MM.1S (cell line): ENCODE measurements around the gene AP4S1.
"Not testable (repeated sequence)": the region's sequence is repeated elsewhere in the genome, so short reads cannot be mapped to it uniquely, and the experiment has no call there.

Experiments used
- DNase-seq: peaks from one replicate; pipeline ENCODE4 v3.0.0-alpha.2; 2015
- H2AFZ ChIP-seq: fragments of 300-600 bp; sonication (generic); 2 replicates; pipeline ENCODE4 v1.6.0; 2016; ENCODE audit warnings: antibody characterized with exemption, low read length
- H3F3A ChIP-seq: fragments of 300-600 bp; sonication (generic); 2 replicates; pipeline ENCODE4 v1.6.1; 2016; ENCODE audit warnings: mild to moderate bottlenecking, antibody characterized with exemption, low read length, moderate library complexity, mixed read lengths; ENCODE audit not compliant: insufficient read depth
- H3K27ac ChIP-seq: fragments of 300-600 bp; sonication (generic); 2 replicates; pipeline ENCODE4 v1.5.1; 2016; ENCODE audit warnings: mild to moderate bottlenecking, low read length
- H3K27me3 ChIP-seq: fragments of 300-600 bp; sonication (generic); replicated peaks from 2 replicates; pipeline ENCODE4 v1.6.0; 2016; ENCODE audit warnings: low read length; ENCODE audit not compliant: insufficient read depth
- H3K36me3 ChIP-seq: fragments of 300-600 bp; sonication (generic); replicated peaks from 2 replicates; pipeline ENCODE4 v1.6.1; 2016; ENCODE audit warnings: mild to moderate bottlenecking, low read length, mixed read lengths; ENCODE audit not compliant: insufficient read depth
- H3K4me1 ChIP-seq: fragments of 300-600 bp; sonication (generic); 2 replicates; pipeline ENCODE4 v1.6.1; 2016; ENCODE audit warnings: low read length, mixed read lengths
- H3K4me2 ChIP-seq: fragments of 300-600 bp; sonication (generic); 2 replicates; pipeline ENCODE4 v1.6.0; 2016; ENCODE audit warnings: low read depth, low read length
- H3K4me3 ChIP-seq: fragments of 300-600 bp; sonication (generic); 2 replicates; pipeline ENCODE4 v1.5.1; 2016; ENCODE audit warnings: low read length, mixed read lengths
- H3K79me2 ChIP-seq: fragments of 300-600 bp; sonication (generic); 2 replicates; pipeline ENCODE4 v1.6.1; 2016; ENCODE audit warnings: mixed run types, low read length, mixed read lengths
- H3K9ac ChIP-seq: fragments of 300-600 bp; sonication (generic); 2 replicates; pipeline ENCODE4 v1.6.1; 2016; ENCODE audit warnings: low read length, mixed read lengths
- H3K9me2 ChIP-seq: fragments of 300-600 bp; sonication (generic); replicated peaks from 2 replicates; pipeline ENCODE4 v1.6.1; 2016; ENCODE audit warnings: mild to moderate bottlenecking, low read length, mixed read lengths; ENCODE audit not compliant: insufficient read depth
- H3K9me3 ChIP-seq: fragments of 300-600 bp; sonication (generic); replicated peaks from 2 replicates; pipeline ENCODE4 v1.6.1; 2016; ENCODE audit warnings: mild to moderate bottlenecking, low read length, mixed read lengths; ENCODE audit not compliant: insufficient read depth
- H4K20me1 ChIP-seq: fragments of 300-600 bp; sonication (generic); 2 replicates; pipeline ENCODE4 v1.6.1; 2016; ENCODE audit warnings: mild to moderate bottlenecking, low read length, moderate library complexity, mixed read lengths; ENCODE audit not compliant: insufficient read depth
- CTCF ChIP-seq: fragments of 300-600 bp; sonication (generic); IDR thresholded peaks from 2 replicates; pipeline ENCODE4 v1.5.1; 2016; ENCODE audit warnings: antibody characterized with exemption, low read length, mixed read lengths
- EZH2 ChIP-seq: fragments of 300-600 bp; sonication (generic); optimal IDR thresholded peaks from 2 replicates; pipeline ENCODE3; 2017; ENCODE audit warnings: low read depth, mild to moderate bottlenecking, antibody characterized with exemption, low read length, mixed read lengths
- EZH2phosphoT487 ChIP-seq: fragments of 300-600 bp; sonication (generic); IDR thresholded peaks from 2 replicates; pipeline ENCODE4 v1.6.1; 2018; ENCODE audit warnings: antibody characterized with exemption, low read length

The AP4S1 gene

DNA sequence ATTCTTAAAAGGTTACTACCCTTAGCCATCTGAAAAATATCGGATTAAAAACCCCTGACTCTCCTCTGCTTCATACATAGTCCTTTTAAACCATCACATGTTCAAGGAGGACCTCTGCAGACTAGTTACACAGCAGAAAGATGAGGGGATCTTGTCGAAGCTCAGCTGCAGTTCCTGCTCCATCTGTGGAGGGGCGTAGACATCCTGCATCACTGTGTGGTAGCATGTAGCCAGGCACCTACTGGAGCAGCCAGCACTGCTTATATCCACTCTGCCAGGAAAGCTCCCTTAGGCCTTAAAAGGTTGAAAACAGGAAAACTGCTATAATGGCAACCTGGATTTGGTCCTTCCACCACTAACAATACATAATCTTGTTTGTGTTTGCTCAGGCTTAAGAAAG is 58.3 kb downstream of the AP4S1 start:
- TF ChIP-seq EZH2phosphoT487: no peak
- TF ChIP-seq CTCF: no peak
- TF ChIP-seq EZH2: no peak
- Histone ChIP-seq H3K4me1 (no peaks in the 10 kb centered on the region), H3F3A (no peaks in the 10 kb centered on the region), H3K27ac (no peak overlapping the region), H3K79me2 (no peaks in the 10 kb centered on the region), H3K27me3 (no peaks in the 10 kb centered on the region), H3K9ac (no peak overlapping the region), H3K36me3 (no peaks in the 10 kb centered on the region), H3K4me2 (no peak overlapping the region), H3K9me3 (no peaks in the 10 kb centered on the region), H3K4me3 (no peak overlapping the region), H2AFZ (no peak overlapping the region), H3K9me2 (no peaks in the 10 kb centered on the region), H4K20me1 (no peaks in the 10 kb centered on the region)
- DNase-seq: no peak

DNA sequence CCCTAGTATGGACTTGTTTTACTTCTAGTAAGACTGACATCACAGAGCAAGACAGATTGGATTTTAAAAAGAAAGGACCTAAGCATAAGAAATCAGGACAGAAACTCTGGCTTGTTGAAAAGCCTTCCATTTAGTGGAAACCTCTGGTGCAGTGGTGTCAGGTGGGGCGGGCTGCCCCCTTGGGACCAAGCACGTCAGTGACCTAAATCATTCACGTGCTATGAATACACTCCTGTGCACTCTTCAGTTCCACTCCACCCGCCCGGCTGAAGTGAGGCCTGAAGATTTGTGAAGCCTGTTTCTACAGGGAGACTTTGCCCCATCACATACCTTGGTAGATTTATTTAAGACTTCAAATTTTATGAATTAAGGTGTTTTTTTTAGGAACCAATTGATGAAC is 58.9 kb downstream of the AP4S1 start:
- Histone ChIP-seq H3K27ac (no peak overlapping the region), H3K27me3 (no peaks in the 10 kb centered on the region), H3K4me2 (no peak overlapping the region), H3K4me1 (no peaks in the 10 kb centered on the region), H3K79me2 (no peaks in the 10 kb centered on the region), H3K36me3 (no peaks in the 10 kb centered on the region), H3F3A (no peaks in the 10 kb centered on the region), H3K9me3 (no peaks in the 10 kb centered on the region), H2AFZ (no peak overlapping the region), H3K9me2 (no peaks in the 10 kb centered on the region), H3K4me3 (no peak overlapping the region), H3K9ac (no peak overlapping the region), H4K20me1 (no peaks in the 10 kb centered on the region)
- TF ChIP-seq CTCF: no peak
- no peak for TF ChIP-seq EZH2
- TF ChIP-seq EZH2phosphoT487: no peak
- no peak for DNase-seq

GRCh38 chr14:31085027-31085426 is 59.6 kb downstream of the AP4S1 start:
- Histone ChIP-seq H3F3A (no peaks in the 10 kb centered on the region), H2AFZ (no peak overlapping the region), H3K27me3 (no peaks in the 10 kb centered on the region), H3K79me2 (no peaks in the 10 kb centered on the region), H3K4me3 (no peak overlapping the region), H3K9me3 (no peaks in the 10 kb centered on the region), H3K4me1 (no peaks in the 10 kb centered on the region), H3K36me3 (no peaks in the 10 kb centered on the region), H3K27ac (no peak overlapping the region), H3K9ac (no peak overlapping the region), H3K9me2 (no peaks in the 10 kb centered on the region), H4K20me1 (no peaks in the 10 kb centered on the region), H3K4me2 (no peak overlapping the region)
- no peak for DNase-seq
- no peak for TF ChIP-seq EZH2phosphoT487
- no peak for TF ChIP-seq CTCF
- TF ChIP-seq EZH2: no peak

GRCh38 chr14:31086466-31086865 is 61.0 kb downstream of the AP4S1 start:
- H2AFZ ChIP-seq, H3K4me2 ChIP-seq, H3K4me1 ChIP-seq, H3K9me2 ChIP-seq, H3K79me2 ChIP-seq, H3K27ac ChIP-seq, H4K20me1 ChIP-seq, H3K36me3 ChIP-seq, H3K9me3 ChIP-seq, H3K9ac ChIP-seq, H3K4me3 ChIP-seq, H3K27me3 ChIP-seq, H3F3A ChIP-seq, DNase-seq: not testable (repeated sequence)
